ENCODE data around the gene FGFR1OP2.

Gene FGFR1OP2

GRCh38 chr12:26906704-26907103 is 31.6 kb upstream of the FGFR1OP2 start:
- CTCF ChIA-PET = no interaction called here
- TF ChIP-seq, protein P1, sequence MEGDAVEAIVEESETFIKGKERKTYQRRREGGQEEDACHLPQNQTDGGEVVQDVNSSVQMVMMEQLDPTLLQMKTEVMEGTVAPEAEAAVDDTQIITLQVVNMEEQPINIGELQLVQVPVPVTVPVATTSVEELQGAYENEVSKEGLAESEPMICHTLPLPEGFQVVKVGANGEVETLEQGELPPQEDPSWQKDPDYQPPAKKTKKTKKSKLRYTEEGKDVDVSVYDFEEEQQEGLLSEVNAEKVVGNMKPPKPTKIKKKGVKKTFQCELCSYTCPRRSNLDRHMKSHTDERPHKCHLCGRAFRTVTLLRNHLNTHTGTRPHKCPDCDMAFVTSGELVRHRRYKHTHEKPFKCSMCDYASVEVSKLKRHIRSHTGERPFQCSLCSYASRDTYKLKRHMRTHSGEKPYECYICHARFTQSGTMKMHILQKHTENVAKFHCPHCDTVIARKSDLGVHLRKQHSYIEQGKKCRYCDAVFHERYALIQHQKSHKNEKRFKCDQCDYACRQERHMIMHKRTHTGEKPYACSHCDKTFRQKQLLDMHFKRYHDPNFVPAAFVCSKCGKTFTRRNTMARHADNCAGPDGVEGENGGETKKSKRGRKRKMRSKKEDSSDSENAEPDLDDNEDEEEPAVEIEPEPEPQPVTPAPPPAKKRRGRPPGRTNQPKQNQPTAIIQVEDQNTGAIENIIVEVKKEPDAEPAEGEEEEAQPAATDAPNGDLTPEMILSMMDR (IDR thresholded peaks at IDR 0.05; ENCODE audit: control extremely low read depth, extremely low read depth, low read depth, missing control alignments) = no peak
- POLR2A ChIA-PET = no interaction called here
- DNase-seq (ENCODE audit: extremely low spot score) = no peak

DNA sequence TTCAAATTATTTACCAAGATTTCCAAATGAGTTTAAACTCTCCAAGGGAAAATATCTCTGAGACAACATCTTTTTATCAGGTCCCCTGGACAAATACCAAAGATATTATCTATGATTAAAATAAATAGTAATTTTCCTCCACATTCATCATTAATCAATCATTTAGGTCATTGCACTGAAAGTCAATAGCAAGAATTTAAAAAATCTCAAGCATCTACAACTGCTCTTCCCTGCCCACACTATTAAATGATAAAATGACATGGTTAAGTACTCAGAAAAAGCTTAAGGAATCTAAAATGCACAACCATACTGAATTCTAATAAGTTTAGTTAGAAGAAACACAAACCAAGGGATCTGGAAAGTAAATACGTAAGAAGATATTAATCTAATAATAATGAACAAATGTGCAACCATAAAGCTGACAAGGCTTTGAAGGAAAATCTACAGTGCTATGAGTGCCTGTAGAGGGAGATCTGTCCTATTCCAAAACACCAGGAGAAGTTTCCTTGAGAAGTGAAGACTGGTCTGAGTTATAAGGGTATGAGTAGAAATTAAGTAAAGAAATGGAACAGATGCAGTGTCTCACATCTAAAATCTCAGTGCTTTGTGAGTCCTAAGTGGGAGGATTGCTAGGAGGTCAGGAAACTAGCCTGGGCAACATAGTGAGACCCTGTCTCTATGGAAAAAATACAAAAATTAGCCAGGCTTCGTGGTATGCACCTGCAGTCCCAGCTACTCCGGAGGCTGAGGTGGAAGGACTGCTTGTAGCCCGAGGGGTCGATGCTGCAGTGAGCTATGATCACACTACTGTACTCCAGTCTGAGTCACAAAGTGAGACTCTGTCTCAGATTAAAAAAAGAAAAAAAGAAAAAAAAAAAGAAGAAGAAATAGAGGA is 19.7 kb upstream of the FGFR1OP2 start:
- CTCF ChIA-PET = interaction anchor here (1.3 to 1.7 kb wide), 4 partner anchors 8 to 33 kb away, joined by 3 to 7 read pairs (median 4); no protein-coding TSS in a partner anchor
- DNase-seq (ENCODE audit: extremely low spot score) = no peak
- POLR2A ChIA-PET = interaction anchor here (0.7 kb wide), 1 partner anchor 48 kb away, joined by 3 read pairs; no protein-coding TSS in a partner anchor
- TF ChIP-seq, protein P1 (IDR thresholded peaks at IDR 0.05; ENCODE audit: control extremely low read depth, extremely low read depth, low read depth, missing control alignments) = no peak

DNA sequence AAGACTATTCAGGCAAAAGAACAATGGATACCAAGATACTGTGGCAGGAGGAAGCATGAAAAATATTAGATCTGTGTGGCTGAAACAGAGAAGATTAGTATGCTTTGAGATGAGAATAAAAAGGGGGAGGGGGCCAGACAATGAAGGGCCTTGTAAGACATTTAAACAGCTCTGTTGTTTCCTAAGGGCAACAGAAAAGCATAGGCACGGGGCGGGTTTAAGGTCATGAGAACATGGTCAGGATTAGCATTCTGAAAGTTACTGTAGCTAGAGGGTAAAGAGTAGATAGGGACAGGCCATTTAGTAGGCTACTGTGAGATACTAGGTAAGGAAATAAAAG is 19.1 kb upstream of the FGFR1OP2 start:
- TF ChIP-seq, protein P1 (IDR thresholded peaks at IDR 0.05; ENCODE audit: control extremely low read depth, extremely low read depth, low read depth, missing control alignments) = no peak
- POLR2A ChIA-PET = interaction anchor here (0.7 kb wide), 1 partner anchor 49 kb away, joined by 3 read pairs; no protein-coding TSS in a partner anchor
- CTCF ChIA-PET = interaction anchor here (1.5 to 1.7 kb wide), 3 partner anchors 16 to 34 kb away, joined by 3 to 7 read pairs (median 4); no protein-coding TSS in a partner anchor
- no peak for DNase-seq (ENCODE audit: extremely low spot score)

- TF ChIP-seq, protein P1 (IDR thresholded peaks at IDR 0.05; ENCODE audit: control extremely low read depth, extremely low read depth, low read depth, missing control alignments) = no peak
- CTCF ChIA-PET = interaction anchor here (1.3 kb wide), 1 partner anchor 92 kb away, joined by 3 read pairs; the partner anchor contains the start of gene TM7SF3
- POLR2A ChIA-PET = no interaction called here
Observed at GRCh38 chr12:26921886-26922285, 16.4 kb upstream of the FGFR1OP2 start.

GRCh38 chr12:26928661-26929060 is 9.6 kb upstream of the FGFR1OP2 start:
- CTCF ChIA-PET = no interaction called here
- TF ChIP-seq, protein P1 (IDR thresholded peaks at IDR 0.05; ENCODE audit: control extremely low read depth, extremely low read depth, low read depth, missing control alignments) = no peak
- DNase-seq (ENCODE audit: extremely low spot score) = no peak
- POLR2A ChIA-PET = no interaction called here

More at GRCh38 chr12:26921886-26922285, 16.4 kb upstream of the FGFR1OP2 start:
- no peak for DNase-seq (ENCODE audit: extremely low spot score)

GRCh38 chr12:26929590-26929989 is 8.7 kb upstream of the FGFR1OP2 start:
- POLR2A ChIA-PET = no interaction called here
- CTCF ChIA-PET = no interaction called here
- TF ChIP-seq, protein P1 (IDR thresholded peaks at IDR 0.05; ENCODE audit: control extremely low read depth, extremely low read depth, low read depth, missing control alignments) = no peak
- no peak for DNase-seq (ENCODE audit: extremely low spot score)

Measured in GM10248 (cell line).